ENCODE results near the gene RPTOR. TPM values are rescaled to one million over a fixed set of nuclear protein-coding genes. Genes with fewer than 3 reads are reported as not detected.

Gene RPTOR
- total and polyA plus RNA-seq, 10 of the 15 experiments (the other 5 are each of a cell fraction or from before 2014, with no cell fraction given): 0.18 to 32.1 (median 7.8) TPM

DNA sequence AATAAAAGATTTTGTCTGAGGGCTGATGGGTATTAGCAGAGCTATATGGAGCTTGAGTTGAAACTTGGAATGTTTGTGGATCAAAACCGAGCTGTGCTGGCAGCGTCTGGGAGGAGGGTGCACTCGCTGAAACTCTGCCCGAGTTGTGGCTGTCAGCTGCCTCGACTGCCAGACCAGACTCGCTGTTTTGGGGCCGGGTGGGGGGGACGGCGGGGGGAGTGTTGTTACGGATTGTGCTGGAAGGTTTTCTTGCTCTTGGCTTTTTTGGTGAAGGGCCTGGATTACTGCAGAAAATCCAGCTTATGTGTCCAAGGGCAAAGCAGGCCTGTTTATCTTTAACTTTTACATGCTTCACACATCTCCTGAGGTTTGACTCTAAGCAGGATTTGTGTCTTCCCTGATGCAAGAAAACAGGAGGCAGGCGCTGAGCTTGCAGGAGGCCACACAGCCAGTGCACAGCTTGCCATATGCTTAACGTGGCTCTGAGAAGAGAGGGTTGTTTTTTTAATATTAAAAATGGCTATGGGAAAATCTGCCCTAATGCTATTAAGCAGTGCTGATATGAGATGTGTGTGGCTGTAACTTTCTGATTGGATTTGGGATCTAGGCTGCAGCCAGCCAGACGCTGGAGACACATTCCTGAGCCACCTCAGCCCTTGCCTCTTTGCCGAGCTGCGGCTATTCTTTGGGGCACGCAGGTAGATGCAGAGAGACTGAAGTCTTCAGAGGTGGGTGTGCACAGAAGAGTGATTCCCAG lies 20.5 kb upstream of the RPTOR start:
- no peak for FAIRE-seq
- no peaks in the 10 kb centered on the region for H3K9me3 ChIP-seq (replicated peaks; ENCODE audit: control insufficient read depth, insufficient read depth, low read length)
- POLR2A ChIA-PET: no interaction called here
- RAD21 ChIA-PET (ENCODE audit: unreplicated experiment): no interaction called here
- H3K79me2 ChIP-seq (ENCODE audit: control insufficient read depth, insufficient read depth, low read length): no peaks in the 10 kb centered on the region
- H3K36me3 ChIP-seq (ENCODE audit: control insufficient read depth in 2 of 2, insufficient read depth in 2 of 2, low read length in 1 of 2): no peaks in the 10 kb centered on the region
- H4K20me1 ChIP-seq (ENCODE audit: control insufficient read depth, insufficient read depth): no peaks in the 10 kb centered on the region
- no peak overlapping the region for H3K27ac ChIP-seq (ENCODE audit: control insufficient read depth, insufficient read depth)
- no peak for DNase-seq (ENCODE audit: low read depth, low spot score)
- in situ Hi-C loops (cut with MboI) (no loop called here), intact Hi-C loops (cut with micrococcal nuclease; ENCODE audit: unreplicated experiment) (no loop called here)
- H3K27me3 ChIP-seq (replicated peaks in 1 of 2; ENCODE audit: control insufficient read depth in 2 of 2, insufficient read depth in 2 of 2, low read length in 1 of 2): peaks cover 0 to 4% of the 10 kb centered on the region in 2 experiments; a peak in 3 of 4 replicates
- H3K9ac ChIP-seq (ENCODE audit: control insufficient read depth, insufficient read depth, low read length): no peak overlapping the region
- WGBS (ENCODE audit: insufficient coverage, insufficient replicate concordance, low lambda C conversion rate, missing lambda C conversion rate): 18% methylated on average over 16 of the region's 16 CpGs
- CTCF ChIA-PET: no interaction called here
- SMC1A ChIA-PET (ENCODE audit: uncharacterized antibody, unreplicated experiment): no interaction called here
- H3K4me2 ChIP-seq (ENCODE audit: control insufficient read depth, insufficient read depth): no peak overlapping the region
- BruUV-seq (replicated peaks): no TSS peak
- H3K4me1 ChIP-seq (ENCODE audit: control insufficient read depth, insufficient read depth, low read length): no peaks in the 10 kb centered on the region
- no peak for ATAC-seq
- H2AFZ ChIP-seq (ENCODE audit: control insufficient read depth, low read depth, low read length): no peak overlapping the region
- TF ChIP-seq CUX1 (IDR thresholded peaks at IDR 0.05; ENCODE audit: insufficient replicate concordance, low read depth, low read length): no peak
- no peak for TF ChIP-seq SRF (IDR thresholded peaks at IDR 0.05; ENCODE audit: low read depth in 2 of 2, low read length in 2 of 2)
- no peak for TF ChIP-seq ATF3 (IDR thresholded peaks at IDR 0.05; ENCODE audit: borderline replicate concordance, extremely low read depth, low read depth, low read length)
- TF ChIP-seq ZNF217 (IDR thresholded peaks at IDR 0.05): no peak
- no peak for TF ChIP-seq PAX5 (IDR thresholded peaks at IDR 0.05; ENCODE audit: borderline replicate concordance, low read depth, low read length)
- TF ChIP-seq POU2F2 (IDR thresholded peaks at IDR 0.05; ENCODE audit: borderline replicate concordance, low read depth, low read length): no peak
- no peak for TF ChIP-seq RCOR1 (conservative IDR thresholded peaks at IDR 0.05; ENCODE audit: low read depth, low read length)
- no peak for TF ChIP-seq IKZF1 (conservative IDR thresholded peaks at IDR 0.05)
- no peak for TF ChIP-seq ZNF622 (IDR thresholded peaks at IDR 0.05)
- no peak for TF ChIP-seq DPF2 (IDR thresholded peaks at IDR 0.05)
- TF ChIP-seq MEF2B (IDR thresholded peaks at IDR 0.05; ENCODE audit: partially characterized antibody, poor library complexity, severe bottlenecking): no peak
- no peak for TF ChIP-seq MYC (IDR thresholded peaks at IDR 0.05; ENCODE audit: insufficient read depth, insufficient read length, insufficient replicate concordance, low read length, severe bottlenecking)
- TF ChIP-seq MTA3 (IDR thresholded peaks at IDR 0.05; ENCODE audit: borderline replicate concordance, low read length): no peak
- no peak for TF ChIP-seq POLR2AphosphoS2 (IDR thresholded peaks at IDR 0.05; ENCODE audit: low read depth, low read length)
- TF ChIP-seq TBL1XR1 (IDR thresholded peaks at IDR 0.05; ENCODE audit: low read depth, low read length): no peak
- no peak for TF ChIP-seq RBBP5 (conservative IDR thresholded peaks at IDR 0.05)
- TF ChIP-seq, protein P1, sequence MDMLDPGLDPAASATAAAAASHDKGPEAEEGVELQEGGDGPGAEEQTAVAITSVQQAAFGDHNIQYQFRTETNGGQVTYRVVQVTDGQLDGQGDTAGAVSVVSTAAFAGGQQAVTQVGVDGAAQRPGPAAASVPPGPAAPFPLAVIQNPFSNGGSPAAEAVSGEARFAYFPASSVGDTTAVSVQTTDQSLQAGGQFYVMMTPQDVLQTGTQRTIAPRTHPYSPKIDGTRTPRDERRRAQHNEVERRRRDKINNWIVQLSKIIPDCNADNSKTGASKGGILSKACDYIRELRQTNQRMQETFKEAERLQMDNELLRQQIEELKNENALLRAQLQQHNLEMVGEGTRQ (IDR thresholded peaks at IDR 0.05; ENCODE audit: borderline replicate concordance, low read depth, low read length): no peak
- no peak for TF ChIP-seq RB1 (IDR thresholded peaks at IDR 0.05; ENCODE audit: borderline replicate concordance)
- H3K4me3 ChIP-seq: no peak overlapping the region
